Stimulated activated CD4-positive, alpha-beta T cell treated with anti-CD3 and anti-CD28 coated beads, Interleukin-15, amount 100 ng/mL, for 1 hour (primary cell): Measurements from ENCODE around the gene USP47.
A peak's percentile ranks its signal among the peaks of the same experiment; 100 is the strongest.

Source experiments
- DNase-seq, 2 donors: peaks; one replicate each; pipeline ENCODE4 v3.0.0-alpha.2; 2020; ENCODE audit warnings: low read depth in 1 of 2, low spot score in 1 of 2

The USP47 gene

GRCh38 chr11:11965656-11966353 lies 124.0 kb downstream of the USP47 start:
- no peak for DNase-seq

DNA sequence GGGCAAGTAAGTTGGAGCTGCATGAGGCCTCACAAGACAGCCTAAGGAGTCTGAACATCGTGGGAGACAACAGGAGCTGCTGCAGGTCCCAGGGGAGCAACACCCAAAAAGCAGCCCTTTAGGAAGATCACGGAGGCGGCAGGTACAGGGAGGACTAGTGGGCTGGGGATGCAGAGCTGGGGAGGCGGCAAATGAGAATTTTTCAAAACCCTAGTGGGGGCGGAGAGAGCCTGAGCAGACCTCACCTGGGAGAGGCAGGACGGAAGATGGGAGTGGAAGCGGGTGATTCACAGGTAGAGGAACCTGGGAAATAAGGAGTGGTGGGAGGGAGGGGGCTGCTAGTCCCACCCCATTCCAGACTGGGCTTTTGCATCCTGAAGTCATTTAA lies 124.6 kb downstream of the USP47 start:
- no peak for DNase-seq

DNA sequence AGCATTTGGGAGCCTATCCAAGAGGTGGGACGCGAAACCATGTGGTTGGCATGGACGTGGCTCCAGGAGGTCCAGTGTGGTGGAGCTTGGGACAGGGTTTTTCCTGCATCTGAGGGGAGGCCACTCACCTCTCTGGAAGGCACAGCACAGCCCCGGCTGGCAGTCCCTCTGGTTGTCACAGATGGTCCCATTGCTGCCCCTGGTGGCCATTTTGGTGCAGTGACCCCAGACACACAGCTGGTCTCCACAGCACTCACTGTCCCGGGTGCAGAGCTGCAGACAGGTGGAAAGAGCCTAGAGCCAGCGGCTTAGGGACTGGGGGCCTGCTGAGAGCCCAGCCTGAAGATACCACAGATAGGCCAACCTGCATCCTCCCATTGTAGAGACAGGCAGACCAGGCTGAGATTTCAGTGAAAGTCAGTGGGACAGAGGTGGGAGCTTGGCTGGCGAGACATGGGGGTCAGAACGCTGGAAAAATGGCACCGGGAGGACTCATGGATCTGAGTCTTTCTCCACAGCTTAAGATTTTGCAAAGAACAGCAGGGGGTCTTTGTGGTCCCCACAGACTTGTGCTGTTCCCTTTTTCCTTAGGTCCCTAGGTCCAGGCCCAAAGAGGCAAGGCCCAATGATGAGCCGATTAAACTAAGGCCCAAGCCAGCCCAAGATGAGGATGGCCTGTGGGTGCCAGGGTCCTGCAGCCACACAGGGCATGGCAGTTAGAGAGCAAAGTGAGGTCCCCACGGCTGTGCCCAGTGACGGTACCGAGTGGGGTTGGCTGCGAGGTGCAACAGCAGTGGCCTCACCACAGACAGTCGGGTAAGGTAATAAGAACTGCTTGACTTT lies 125.3 kb downstream of the USP47 start:
- peak; percentile 28 to 52 for DNase-seq

- DNase-seq = no peak
Observed at GRCh38 chr11:11967669-11968510, 126.1 kb downstream of the USP47 start.

GRCh38 chr11:11968511-11969280 lies 126.9 kb downstream of the USP47 start:
- DNase-seq = no peak

DNA sequence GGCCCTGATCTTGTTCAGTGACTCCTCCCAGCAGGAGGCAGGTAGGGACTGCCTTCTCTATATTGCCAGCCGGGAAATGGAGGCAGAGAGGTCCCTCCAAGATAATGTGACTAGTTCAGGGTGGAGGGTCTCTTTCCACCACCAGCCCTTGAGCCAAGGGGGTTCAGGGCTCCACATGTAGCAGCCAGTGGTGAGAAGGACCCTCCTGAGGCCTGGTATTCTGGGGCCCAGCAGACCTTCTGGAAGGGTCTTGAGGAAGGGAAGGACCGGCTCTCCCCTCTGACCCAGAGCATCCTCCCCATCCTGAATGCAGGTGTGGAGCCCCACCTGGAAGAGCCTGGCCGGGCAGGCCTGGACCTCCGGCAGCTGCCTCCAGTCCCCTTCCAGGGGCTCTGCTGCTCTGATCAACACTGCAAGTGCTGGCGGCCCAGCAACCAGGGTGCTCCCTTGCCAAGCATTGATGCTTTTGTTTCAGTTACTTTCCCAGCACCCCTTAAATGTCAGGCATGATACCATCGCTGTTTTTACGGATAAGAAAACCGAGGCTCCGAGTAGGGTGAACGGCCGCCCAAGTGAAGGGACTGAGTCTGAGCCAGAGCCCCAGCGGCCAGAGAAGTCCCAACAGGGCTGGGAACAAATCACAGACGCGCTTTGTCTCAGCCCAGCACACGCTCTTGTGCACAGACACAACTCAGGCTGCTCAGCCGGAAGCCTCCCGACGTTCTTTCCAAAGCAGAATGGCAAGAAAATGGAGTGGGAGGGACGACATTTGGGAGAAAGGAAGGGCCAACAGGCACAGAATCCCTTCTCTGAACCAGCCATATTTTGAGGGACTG lies 127.8 kb downstream of the USP47 start:
- DNase-seq = no peak

- no peak for DNase-seq
Observed at GRCh38 chr11:11970556-11970955, 128.8 kb downstream of the USP47 start.

DNA sequence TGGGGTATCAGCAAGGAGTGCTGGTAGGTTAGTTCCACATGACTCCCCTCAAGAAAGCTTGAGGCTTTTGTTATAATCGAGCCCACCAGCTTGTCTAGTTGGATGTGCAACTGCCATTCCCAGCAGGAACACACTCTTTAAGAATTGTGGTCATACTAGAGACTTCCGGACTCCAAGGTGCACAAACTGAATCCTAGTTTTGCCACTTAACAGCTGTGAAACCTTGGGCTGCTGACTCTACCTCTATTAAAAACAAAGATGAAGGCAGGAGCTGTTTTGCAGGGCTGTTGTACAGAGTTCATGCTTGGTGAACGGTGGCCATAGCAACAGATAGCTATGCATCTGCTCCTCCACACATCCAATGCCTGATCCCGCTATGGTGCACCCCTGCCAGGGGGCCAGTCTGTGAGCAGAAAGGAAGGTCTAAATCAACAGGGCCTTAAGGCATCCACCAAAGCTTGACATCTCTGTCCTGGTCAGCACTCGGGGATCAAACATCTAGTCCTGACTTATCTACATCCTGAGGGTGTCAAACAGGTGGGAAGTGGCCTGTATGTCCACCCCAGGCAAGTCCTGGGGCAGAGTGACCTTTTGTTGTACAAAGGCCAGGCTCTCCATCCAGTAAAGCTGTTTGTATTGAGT lies 130.3 kb downstream of the USP47 start:
- no peak for DNase-seq

DNA sequence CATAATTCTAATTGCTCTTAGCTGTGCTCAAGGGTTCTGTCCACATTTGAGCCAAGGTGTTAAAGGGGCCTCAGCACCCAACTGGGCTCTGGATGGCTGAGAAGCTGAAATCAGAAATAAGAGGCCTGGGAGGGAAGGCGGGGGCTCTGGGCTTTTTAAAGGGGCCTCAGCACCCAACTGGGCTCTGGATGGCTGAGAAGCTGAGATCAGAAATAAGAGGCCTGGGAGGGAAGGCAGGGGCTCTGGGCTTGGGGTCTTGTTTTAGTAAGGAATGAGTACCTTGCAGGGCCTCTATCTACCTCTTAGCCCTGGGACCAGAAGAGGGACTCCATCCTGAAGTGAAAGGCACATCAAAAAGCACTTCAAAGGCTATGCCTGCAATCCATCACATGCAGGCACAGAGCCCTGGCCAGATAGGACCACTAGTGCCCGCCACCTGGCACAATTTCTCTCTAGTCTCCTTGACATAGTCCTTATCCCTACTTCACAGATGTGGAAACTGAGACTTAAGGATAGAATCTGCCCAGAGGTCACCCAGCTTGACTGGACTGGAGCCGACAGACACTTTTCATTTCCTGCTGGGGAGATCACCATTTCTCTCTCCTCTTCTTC lies 131.1 kb downstream of the USP47 start:
- no peak for DNase-seq

GRCh38 chr11:11973361-11973800 lies 131.6 kb downstream of the USP47 start:
- DNase-seq = no peak

DNA sequence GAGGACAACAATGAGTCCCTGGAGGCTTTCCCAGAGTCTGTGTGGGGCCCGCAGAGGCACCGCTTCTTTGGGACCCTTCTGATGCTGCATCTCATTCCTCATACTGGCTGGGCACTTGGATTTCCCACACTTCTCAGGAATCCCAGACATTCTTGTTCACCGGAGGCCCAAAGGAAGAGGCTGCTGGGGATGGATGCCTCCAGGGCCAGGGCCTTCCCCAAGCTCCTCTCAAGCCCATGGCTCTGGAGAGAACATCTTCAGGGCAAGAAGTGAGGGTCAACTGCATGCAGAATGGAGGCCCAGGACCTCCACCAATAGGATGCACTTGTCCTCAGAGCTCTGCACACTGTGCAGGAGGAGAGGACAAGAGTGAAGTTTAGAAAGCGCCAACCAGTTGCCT lies 132.1 kb downstream of the USP47 start:
- no peak for DNase-seq

DNA sequence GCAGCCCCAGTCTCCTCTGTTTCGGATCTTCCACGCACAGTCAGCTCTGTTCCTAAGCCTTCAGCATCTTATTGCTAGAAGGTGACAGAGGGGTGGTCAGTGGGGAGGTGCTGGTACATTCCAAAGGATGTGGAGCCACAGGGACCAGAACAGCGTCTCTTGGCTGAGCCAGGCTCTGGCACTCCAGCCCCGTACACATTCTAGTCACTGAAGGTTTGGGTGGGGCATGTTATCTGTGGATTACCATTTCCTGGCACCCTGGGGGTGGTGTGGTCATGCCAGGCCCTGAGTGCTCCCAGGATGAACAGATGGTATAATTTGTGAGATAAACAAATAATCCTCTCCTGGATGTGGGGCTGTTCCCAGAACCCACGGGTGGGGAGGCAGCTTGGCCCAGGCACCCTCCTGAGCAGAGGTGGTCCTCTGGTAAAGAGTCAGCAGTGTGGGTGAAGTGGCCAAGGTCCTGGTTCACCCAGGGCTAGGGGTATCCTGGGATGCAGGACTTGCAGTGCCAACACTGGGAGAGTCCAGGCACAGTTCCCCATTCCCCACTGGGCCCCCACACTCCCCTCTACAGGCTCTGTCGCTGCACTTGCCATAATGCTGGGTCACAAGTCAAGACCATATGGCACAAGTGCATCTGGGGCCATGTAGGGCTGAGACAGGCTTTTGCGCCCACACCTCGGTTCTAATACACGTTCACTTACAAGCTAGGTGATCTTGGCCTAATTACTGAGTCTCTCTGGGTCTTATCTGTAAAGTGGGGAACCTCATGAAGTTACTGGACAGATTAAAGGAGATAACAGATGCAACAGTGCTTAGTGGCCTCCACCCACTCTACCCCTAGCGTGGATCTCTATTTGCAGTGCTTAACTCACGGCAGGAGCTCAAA lies 133.7 kb downstream of the USP47 start:
- DNase-seq = no peak

GRCh38 chr11:11976481-11977127 lies 134.8 kb downstream of the USP47 start:
- DNase-seq = no peak

GRCh38 chr11:11977206-11977938 lies 135.6 kb downstream of the USP47 start:
- DNase-seq = no peak

DNA sequence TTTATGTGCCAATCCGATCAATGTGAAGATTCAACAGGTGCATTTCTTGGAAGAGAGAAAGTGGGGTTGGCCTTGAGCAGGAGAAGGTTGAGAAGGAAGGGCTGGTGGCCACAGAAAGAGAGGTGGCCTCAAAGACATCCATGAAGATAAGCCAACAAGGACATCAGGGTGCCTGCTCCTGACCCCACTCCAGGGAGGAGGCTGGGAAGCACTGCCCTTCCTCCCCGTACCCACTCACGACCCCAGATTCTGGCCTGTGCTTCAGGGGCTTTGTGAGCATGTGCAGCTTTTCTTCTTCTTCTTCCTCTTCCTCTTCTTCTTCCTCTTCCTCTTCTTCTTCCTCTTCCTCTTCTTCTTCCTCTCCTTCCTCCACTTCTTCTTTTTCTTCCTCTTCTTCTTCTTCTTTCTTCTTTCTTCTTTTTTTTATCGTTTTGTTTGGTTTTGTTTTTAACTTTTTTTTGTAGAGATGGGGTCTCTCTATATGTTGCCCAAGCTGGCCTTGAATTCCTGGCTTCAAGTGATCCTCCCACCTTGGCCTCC lies 136.4 kb downstream of the USP47 start:
- no peak for DNase-seq

DNA sequence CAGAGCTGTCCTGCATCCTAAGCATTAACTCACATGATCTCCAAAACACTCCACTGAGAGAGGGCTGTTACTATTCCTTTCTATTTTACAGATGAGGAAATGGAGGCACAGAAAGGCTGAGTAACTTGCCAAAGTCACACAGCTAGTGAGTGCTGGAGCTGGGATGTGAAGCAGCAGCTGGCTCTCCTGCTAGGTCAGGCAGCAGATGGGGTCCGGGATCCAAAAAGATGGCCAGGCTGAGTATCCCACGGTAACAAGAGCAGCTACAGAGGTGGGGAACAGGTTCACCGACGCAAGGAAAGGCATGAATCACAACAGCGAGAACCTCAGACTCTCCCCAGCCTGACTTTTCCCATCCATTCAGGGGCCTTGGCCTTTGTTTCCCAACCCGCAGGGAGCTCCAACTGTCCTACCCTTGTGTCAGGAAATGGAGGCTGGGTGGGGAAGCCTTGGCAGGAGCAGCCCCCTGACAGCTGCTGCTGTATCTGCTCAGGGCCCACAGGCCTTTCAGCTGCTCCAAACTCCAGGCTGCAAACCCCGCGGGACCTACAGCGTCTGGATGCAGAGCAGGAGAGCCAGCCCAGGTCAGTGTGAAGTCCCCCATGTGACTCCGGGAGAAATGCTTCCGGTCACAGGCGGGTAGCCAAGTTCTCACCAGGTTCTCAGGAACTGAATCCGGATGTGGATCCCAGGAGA lies 137.2 kb downstream of the USP47 start:
- no peak for DNase-seq
